ENCODE results near the gene ENTPD2.

GRCh38 chr9:137023583-137023991 is 30.3 kb downstream of the ENTPD2 start:
- TF ChIP-seq CHD1 (IDR thresholded peaks at IDR 0.05; ENCODE audit: low read depth, low read length) (no peak), RAD21 (IDR thresholded peaks at IDR 0.05; ENCODE audit: low read length) (no peak), CTCF (conservative IDR thresholded peaks at IDR 0.05; ENCODE audit: low read depth, low read length) (no peak), RFX5 (IDR thresholded peaks at IDR 0.05; ENCODE audit: low read depth, low read length) (no peak), POLR2A (IDR thresholded peaks at IDR 0.05; ENCODE audit: low read depth, low read length) (no peak), USF2 (IDR thresholded peaks at IDR 0.05; ENCODE audit: low read depth, low read length) (no peak), BHLHE40 (IDR thresholded peaks at IDR 0.05; ENCODE audit: low read depth, low read length) (no peak), CEBPB (IDR thresholded peaks at IDR 0.05; ENCODE audit: low read depth, low read length) (no peak), ELK1 (IDR thresholded peaks at IDR 0.05; ENCODE audit: borderline replicate concordance, low read depth, low read length) (no peak)

Measured in IMR-90 (cell line).